Upper lobe of right lung (tissue), 1 donor: ENCODE measurements around the gene TAF11L9. TPM values are rescaled to one million over a fixed set of nuclear protein-coding genes. Genes with fewer than 3 reads are reported as not detected.
"Not testable (repeated sequence)": the region's sequence is repeated elsewhere in the genome, so short reads cannot be mapped to it uniquely, and the experiment has no call there.

Source experiments
- ATAC-seq: fragments of 200-7000 bp; cut with Tn5 transposase; one replicate; pipeline ENCODE4 v1.9.1; 2020; ENCODE audit warnings: mild to moderate bottlenecking, moderate library complexity
- DNase-seq: peaks from one replicate; pipeline ENCODE4 v3.0.0-alpha.2; 2020
- H3K27ac ChIP-seq: fragments of 200-600 bp; one replicate; pipeline ENCODE4 v1.8.0; 2022
- H3K27me3 ChIP-seq: fragments of 200-600 bp; one replicate; pipeline ENCODE4 v1.8.0; 2022; ENCODE audit warnings: mild to moderate bottlenecking
- H3K36me3 ChIP-seq: fragments of 200-600 bp; one replicate; pipeline ENCODE4 v1.8.0; 2022
- H3K4me1 ChIP-seq: fragments of 200-600 bp; one replicate; pipeline ENCODE4 v1.8.0; 2022
- H3K4me3 ChIP-seq: fragments of 200-600 bp; one replicate; pipeline ENCODE4 v1.8.0; 2022; ENCODE audit warnings: mild to moderate bottlenecking
- H3K9me3 ChIP-seq: fragments of 200-600 bp; one replicate; pipeline ENCODE4 v1.8.0; 2022
- CTCF ChIP-seq: fragments of 200-600 bp; IDR thresholded peaks from one replicate; pipeline ENCODE4 v1.8.0; 2022; ENCODE audit warnings: antibody characterized with exemption
- intact Hi-C: fragments of 100-400 bp; cut with DNase I; formaldehyde crosslinking; loops from one replicate; pipeline ENCODE4 v1.11.0; 2022
- long read RNA-seq: library from polyadenylated mRNA; unstranded; transcript quantifications from one replicate; pipeline ENCODE4 v2.0.0, GENCODE V29; 2021
- total RNA-seq: library from RNA; stranded (reverse); fragmentation: NEBNext Ultra II Directional; extraction: Animal tissue kit (Norgen Biotek cat#: 25700); gene quantifications from one replicate; pipeline ENCODE4 v1.2.1, GENCODE V29; 2021
- donor health status: DM: no; HTN: yes; CAD: no; lungs with severe emphysema.

TAF11L9 gene
- not detected for total RNA-seq
- long read RNA-seq, result 0 reads

- ATAC-seq, H3K4me1 ChIP-seq, H3K9me3 ChIP-seq, H3K27me3 ChIP-seq, H3K36me3 ChIP-seq, intact Hi-C loops, H3K4me3 ChIP-seq, DNase-seq, H3K27ac ChIP-seq: not testable (repeated sequence)
These were observed at the start of gene TAF11L9 for GRCh38 chr5:17594255-17594654. Gene TAF11L9, minus strand, starts transcription at chr5:17594394.

- Histone ChIP-seq H3K4me3 (no peak within 1 kb of the TSS), H3K36me3 (no peaks in the 10 kb centered on the region), H3K4me1 (no peaks in the 10 kb centered on the region), H3K27me3 (no peaks in the 10 kb centered on the region), H3K27ac (no peak within 1 kb of the TSS), H3K9me3 (no peaks in the 10 kb centered on the region)
- no peak for TF ChIP-seq CTCF
- ATAC-seq (no peak), DNase-seq (no peak)
- intact Hi-C loops, result no loop called here
These were observed 40.0 kb upstream of the TAF11L9 start, which contains the start of gene TAF11L14 for GRCh38 chr5:17634160-17634559. Gene TAF11L14, plus strand, starts transcription at chr5:17634460.

GRCh38 chr5:17631788-17632187, 37.6 kb upstream of the TAF11L9 start, which contains the start of gene TAF11L13:
Gene TAF11L13, plus strand, starts transcription at chr5:17632088.
- H3K36me3 ChIP-seq, DNase-seq, intact Hi-C loops, ATAC-seq, H3K4me3 ChIP-seq, H3K9me3 ChIP-seq, H3K4me1 ChIP-seq, H3K27ac ChIP-seq, H3K27me3 ChIP-seq: not testable (repeated sequence)

- Histone ChIP-seq H3K27ac (no peak overlapping the region), H3K4me1 (no peaks in the 10 kb centered on the region), H3K36me3 (no peaks in the 10 kb centered on the region), H3K9me3 (no peaks in the 10 kb centered on the region), H3K27me3 (no peaks in the 10 kb centered on the region), H3K4me3 (no peak overlapping the region)
- TF ChIP-seq CTCF, result no peak
- intact Hi-C loops, result no loop called here
- peak; percentile 38 for ATAC-seq
- DNase-seq, result no peak
These were observed 31.5 kb upstream of the TAF11L9 start for GRCh38 chr5:17625686-17626085.

- no peak for TF ChIP-seq CTCF
- no peaks in the 10 kb centered on the region for H3K36me3 ChIP-seq
- H3K9me3 ChIP-seq, result no peaks in the 10 kb centered on the region
- intact Hi-C loops, result no loop called here
- no peak overlapping the region for H3K27ac ChIP-seq
- no peak for ATAC-seq
- H3K4me3 ChIP-seq, result no peak overlapping the region
- no peaks in the 10 kb centered on the region for H3K4me1 ChIP-seq
- no peak for DNase-seq
- H3K27me3 ChIP-seq, result no peaks in the 10 kb centered on the region
These were observed 26.4 kb upstream of the TAF11L9 start for GRCh38 chr5:17620627-17621026.

- Histone ChIP-seq H3K9me3 (no peaks in the 10 kb centered on the region), H3K4me1 (no peaks in the 10 kb centered on the region), H3K36me3 (no peaks in the 10 kb centered on the region), H3K27me3 (no peaks in the 10 kb centered on the region), H3K4me3 (no peak overlapping the region), H3K27ac (no peak overlapping the region)
- DNase-seq, result no peak
- intact Hi-C loops, result no loop called here
- no peak for TF ChIP-seq CTCF
- no peak for ATAC-seq
These were observed 25.2 kb upstream of the TAF11L9 start for GRCh38 chr5:17619354-17619753.

- DNase-seq, result no peak
These were observed 20.8 kb upstream of the TAF11L9 start for GRCh38 chr5:17614872-17615605.

GRCh38 chr5:17610092-17610491, 15.9 kb upstream of the TAF11L9 start, which contains the start of gene TAF11L12:
Gene TAF11L12, plus strand, starts transcription at chr5:17610392.
- DNase-seq, H3K36me3 ChIP-seq, intact Hi-C loops, ATAC-seq, H3K27me3 ChIP-seq, H3K27ac ChIP-seq, H3K9me3 ChIP-seq, H3K4me3 ChIP-seq, H3K4me1 ChIP-seq: not testable (repeated sequence)

More at GRCh38 chr5:17614872-17615605, 20.8 kb upstream of the TAF11L9 start:
- Histone ChIP-seq H3K9me3 (no peaks in the 10 kb centered on the region), H3K27ac (no peak overlapping the region), H3K36me3 (no peaks in the 10 kb centered on the region), H3K4me1 (no peaks in the 10 kb centered on the region), H3K27me3 (no peaks in the 10 kb centered on the region), H3K4me3 (no peak overlapping the region)
- ATAC-seq, result no peak
- intact Hi-C loops, result no loop called here
- TF ChIP-seq CTCF, result no peak

- H3K27me3 ChIP-seq, H3K36me3 ChIP-seq, H3K9me3 ChIP-seq, DNase-seq, intact Hi-C loops, H3K27ac ChIP-seq, H3K4me1 ChIP-seq, ATAC-seq, H3K4me3 ChIP-seq: not testable (repeated sequence)
These were observed 13.3 kb upstream of the TAF11L9 start for GRCh38 chr5:17607461-17607860.
